SK-N-MC (cell line): Measurements from ENCODE around the gene GABRB3.

Experiments
- DNase-seq: peaks from one replicate; pipeline ENCODE4 v3.0.0-alpha.2; 2011; ENCODE audit warnings: low read depth, low spot score
- H3K27ac ChIP-seq: fragments of 200-600 bp; sonication (generic); 2 replicates; pipeline ENCODE4 v1.5.1; 2016; ENCODE audit warnings: mixed run types
- H3K36me3 ChIP-seq: fragments of 200-600 bp; sonication (generic); 2 replicates; pipeline ENCODE4 v1.6.1; 2017; ENCODE audit warnings: antibody characterized with exemption, low read length, mixed read lengths; ENCODE audit not compliant: insufficient read depth
- H3K4me3 ChIP-seq: fragments of 200-600 bp; sonication (generic); 2 replicates; pipeline ENCODE4 v1.5.1; 2016
- H3K9ac ChIP-seq: fragments of 200-600 bp; sonication (generic); 2 replicates; pipeline ENCODE4 v1.8.0; 2017; ENCODE audit warnings: mixed run types, mixed read lengths; ENCODE audit not compliant: insufficient read length
- H3K9me3 ChIP-seq: fragments of 200-600 bp; sonication (generic); 2 replicates; pipeline ENCODE4 v1.6.1; 2017; ENCODE audit warnings: low read depth, mild to moderate bottlenecking, antibody characterized with exemption, low read length, moderate library complexity, mixed read lengths
- EZH2 ChIP-seq: fragments of 200-600 bp; sonication (generic); IDR thresholded peaks from one replicate; pipeline ENCODE4 v1.6.1; 2017; ENCODE audit warnings: antibody characterized with exemption
- FOXP2 ChIP-seq: optimal IDR thresholded peaks from 2 replicates; pipeline ENCODE3; 2011; ENCODE audit warnings: mild to moderate bottlenecking, moderate library complexity; ENCODE audit not compliant: insufficient read depth; ENCODE audit errors: extremely low read length, control extremely low read depth
- POLR2AphosphoS5 ChIP-seq: IDR thresholded peaks from 2 replicates; pipeline ENCODE4 v1.6.1; 2012; ENCODE audit warnings: mild to moderate bottlenecking, low read depth, low read length, borderline replicate concordance

The GABRB3 gene

GRCh38 chr15:26773917-26774316 is 1.1 kb upstream of the GABRB3 start:
- Histone ChIP-seq H3K4me3 (no peak overlapping the region), H3K9ac (no peak overlapping the region), H3K9me3 (no peaks in the 10 kb centered on the region), H3K36me3 (no peaks in the 10 kb centered on the region), H3K27ac (no peak overlapping the region)
- no peak for DNase-seq
- no peak for TF ChIP-seq FOXP2
- no peak for TF ChIP-seq POLR2AphosphoS5
- TF ChIP-seq EZH2: no peak

GRCh38 chr15:26773067-26773877 is 406 bp upstream of the GABRB3 start:
- no peak for DNase-seq
- no peak overlapping the region for H3K4me3 ChIP-seq
- H3K36me3 ChIP-seq: no peaks in the 10 kb centered on the region
- TF ChIP-seq EZH2 (no peak), POLR2AphosphoS5 (no peak), FOXP2 (no peak)
- H3K27ac ChIP-seq: no peak overlapping the region
- no peaks in the 10 kb centered on the region for H3K9me3 ChIP-seq
- no peak overlapping the region for H3K9ac ChIP-seq

- Histone ChIP-seq H3K9me3 (no peaks in the 10 kb centered on the region), H3K9ac (no peak overlapping the region), H3K27ac (no peak overlapping the region), H3K36me3 (no peaks in the 10 kb centered on the region), H3K4me3 (no peak overlapping the region)
- DNase-seq: no peak
- TF ChIP-seq FOXP2: no peak
- no peak for TF ChIP-seq POLR2AphosphoS5
- TF ChIP-seq EZH2: no peak
These were observed 1.2 kb downstream of the GABRB3 start for GRCh38 chr15:26771578-26772153.

GRCh38 chr15:26771168-26771567 is 1.7 kb downstream of the GABRB3 start:
- H3K36me3 ChIP-seq: no peaks in the 10 kb centered on the region
- TF ChIP-seq FOXP2 (no peak), POLR2AphosphoS5 (no peak), EZH2 (no peak)
- no peaks in the 10 kb centered on the region for H3K9me3 ChIP-seq
- H3K27ac ChIP-seq: no peak overlapping the region
- no peak overlapping the region for H3K9ac ChIP-seq
- DNase-seq: no peak
- no peak overlapping the region for H3K4me3 ChIP-seq

GRCh38 chr15:26767169-26767670 is 5.6 kb downstream of the GABRB3 start:
- no peak overlapping the region for H3K9ac ChIP-seq
- H3K27ac ChIP-seq: no peak overlapping the region
- TF ChIP-seq POLR2AphosphoS5: no peak
- no peak for TF ChIP-seq EZH2
- TF ChIP-seq FOXP2: no peak
- H3K36me3 ChIP-seq: no peaks in the 10 kb centered on the region
- no peak overlapping the region for H3K4me3 ChIP-seq
- DNase-seq: no peak
- no peaks in the 10 kb centered on the region for H3K9me3 ChIP-seq

- TF ChIP-seq EZH2 (no peak), POLR2AphosphoS5 (no peak), FOXP2 (no peak)
- no peak overlapping the region for H3K9ac ChIP-seq
- H3K27ac ChIP-seq: no peak overlapping the region
- H3K4me3 ChIP-seq: no peak overlapping the region
- H3K36me3 ChIP-seq: no peaks in the 10 kb centered on the region
- H3K9me3 ChIP-seq: no peaks in the 10 kb centered on the region
- DNase-seq: no peak
These were observed 6.6 kb downstream of the GABRB3 start for GRCh38 chr15:26766262-26766661.

GRCh38 chr15:26759986-26760385 is 12.9 kb downstream of the GABRB3 start:
- no peak overlapping the region for H3K4me3 ChIP-seq
- H3K36me3 ChIP-seq: no peaks in the 10 kb centered on the region
- H3K9me3 ChIP-seq: no peaks in the 10 kb centered on the region
- no peak for TF ChIP-seq POLR2AphosphoS5
- TF ChIP-seq EZH2: no peak
- no peak for TF ChIP-seq FOXP2
- H3K27ac ChIP-seq: no peak overlapping the region
- H3K9ac ChIP-seq: no peak overlapping the region
- DNase-seq: no peak

GRCh38 chr15:26758079-26758478 is 14.8 kb downstream of the GABRB3 start:
- no peaks in the 10 kb centered on the region for H3K9me3 ChIP-seq
- TF ChIP-seq POLR2AphosphoS5 (no peak), FOXP2 (no peak), EZH2 (no peak)
- no peak overlapping the region for H3K9ac ChIP-seq
- no peaks in the 10 kb centered on the region for H3K36me3 ChIP-seq
- DNase-seq: no peak
- H3K4me3 ChIP-seq: no peak overlapping the region
- no peak overlapping the region for H3K27ac ChIP-seq

GRCh38 chr15:26757141-26757540 is 15.7 kb downstream of the GABRB3 start:
- H3K36me3 ChIP-seq: no peaks in the 10 kb centered on the region
- H3K4me3 ChIP-seq: no peak overlapping the region
- DNase-seq: no peak
- no peak overlapping the region for H3K9ac ChIP-seq
- H3K27ac ChIP-seq: no peak overlapping the region
- no peak for TF ChIP-seq POLR2AphosphoS5
- no peak for TF ChIP-seq EZH2
- TF ChIP-seq FOXP2: no peak
- no peaks in the 10 kb centered on the region for H3K9me3 ChIP-seq
